Measurements from ENCODE around the gene FCHSD2. TPM values are rescaled to one million over a fixed set of nuclear protein-coding genes. Genes with fewer than 3 reads are reported as not detected.

Gene FCHSD2
- total and polyA plus RNA-seq, 2 experiments from 2014 or later: 9.1 to 19.8 TPM

DNA sequence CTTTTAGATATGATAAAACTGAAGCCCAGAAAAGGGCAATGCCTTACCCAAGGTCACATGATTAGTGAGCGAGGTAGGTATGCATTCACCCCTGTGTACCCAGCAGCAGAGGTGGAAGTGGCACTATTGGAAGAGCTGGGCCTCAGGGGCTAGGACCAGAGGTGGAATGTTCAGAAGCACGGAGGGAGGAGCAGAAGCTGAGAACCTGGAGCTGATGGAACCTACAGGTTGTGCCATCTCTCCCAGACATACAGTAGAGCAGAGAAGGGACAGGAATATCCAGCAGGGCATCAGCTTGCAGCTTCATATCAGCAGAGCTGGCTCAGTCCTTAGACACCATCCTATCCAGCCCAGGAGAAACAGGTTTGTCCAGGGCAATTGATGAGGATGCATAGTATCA lies 14.6 kb upstream of the FCHSD2 start:
- no peak overlapping the region for H2AFZ ChIP-seq
- in situ Hi-C loops (cut with MboI): loop anchor here (25.0 kb wide), 1 partner anchor 444 kb away; no protein-coding TSS in a partner anchor

GRCh38 chr11:73156114-73156513 lies 14.0 kb upstream of the FCHSD2 start:
- Histone ChIP-seq H3K79me2 (ENCODE audit: insufficient read depth) (no peaks in the 10 kb centered on the region), H4K20me1 (ENCODE audit: insufficient read depth) (no peaks in the 10 kb centered on the region), H2AFZ (no peak overlapping the region), H3K9me3 (ENCODE audit: low read depth) (no peaks in the 10 kb centered on the region), H3K36me3 (ENCODE audit: low read depth) (no peaks in the 10 kb centered on the region), H3K27ac (no peak overlapping the region), H3K9ac (no peak overlapping the region), H3K4me1 (ENCODE audit: insufficient read depth) (peaks cover 16% of the 10 kb centered on the region), H3K27me3 (replicated peaks; ENCODE audit: insufficient read depth) (no peaks in the 10 kb centered on the region), H3K9me2 (ENCODE audit: insufficient read depth) (no peaks in the 10 kb centered on the region), H3K4me3 (no peak overlapping the region), H3K4me2 (ENCODE audit: unreplicated experiment) (no peak overlapping the region), H3F3A (ENCODE audit: insufficient read depth) (no peaks in the 10 kb centered on the region)
- DNase-seq: no peak
- in situ Hi-C loops (cut with MboI): loop anchor here (25.0 kb wide), 1 partner anchor 444 kb away; no protein-coding TSS in a partner anchor
- TF ChIP-seq EZH2 (IDR thresholded peaks at IDR 0.05; ENCODE audit: insufficient read depth, poor library complexity, severe bottlenecking): no peak
- TF ChIP-seq EZH2phosphoT487 (IDR thresholded peaks at IDR 0.05; ENCODE audit: insufficient read depth, low read depth): no peak
- 40 to 54% methylated on average over 1 of the region's 1 CpG for WGBS, 2 experiments (ENCODE audit: low coverage in 1 of 2, low lambda C conversion rate in 2 of 2, missing lambda C conversion rate in 2 of 2)

More for the DNA sequence above, 14.6 kb upstream of the FCHSD2 start:
- Histone ChIP-seq H3K4me1 (ENCODE audit: insufficient read depth) (peaks cover 16% of the 10 kb centered on the region), H3K36me3 (ENCODE audit: low read depth) (no peaks in the 10 kb centered on the region), H3K27me3 (replicated peaks; ENCODE audit: insufficient read depth) (no peaks in the 10 kb centered on the region), H3K79me2 (ENCODE audit: insufficient read depth) (no peaks in the 10 kb centered on the region), H3K4me3 (no peak overlapping the region), H4K20me1 (ENCODE audit: insufficient read depth) (no peaks in the 10 kb centered on the region), H3K9ac (no peak overlapping the region), H3K9me2 (ENCODE audit: insufficient read depth) (no peaks in the 10 kb centered on the region), H3F3A (ENCODE audit: insufficient read depth) (no peaks in the 10 kb centered on the region), H3K27ac (no peak overlapping the region), H3K9me3 (ENCODE audit: low read depth) (no peaks in the 10 kb centered on the region), H3K4me2 (ENCODE audit: unreplicated experiment) (no peak overlapping the region)
- TF ChIP-seq EZH2phosphoT487 (IDR thresholded peaks at IDR 0.05; ENCODE audit: insufficient read depth, low read depth) (no peak), EZH2 (IDR thresholded peaks at IDR 0.05; ENCODE audit: insufficient read depth, poor library complexity, severe bottlenecking) (no peak)
- no peak for DNase-seq
- WGBS, 2 experiments (ENCODE audit: low coverage in 1 of 2, low lambda C conversion rate in 2 of 2, missing lambda C conversion rate in 2 of 2): 90 to 92% methylated on average over 2 of the region's 2 CpGs

- Histone ChIP-seq H3K4me3 (no peak overlapping the region), H3K9ac (no peak overlapping the region), H3F3A (ENCODE audit: insufficient read depth) (no peaks in the 10 kb centered on the region), H4K20me1 (ENCODE audit: insufficient read depth) (no peaks in the 10 kb centered on the region), H3K9me3 (ENCODE audit: low read depth) (no peaks in the 10 kb centered on the region), H2AFZ (no peak overlapping the region), H3K4me1 (ENCODE audit: insufficient read depth) (peaks cover 16% of the 10 kb centered on the region), H3K27ac (no peak overlapping the region), H3K9me2 (ENCODE audit: insufficient read depth) (no peaks in the 10 kb centered on the region), H3K36me3 (ENCODE audit: low read depth) (no peaks in the 10 kb centered on the region), H3K79me2 (ENCODE audit: insufficient read depth) (no peaks in the 10 kb centered on the region), H3K4me2 (ENCODE audit: unreplicated experiment) (no peak overlapping the region), H3K27me3 (replicated peaks; ENCODE audit: insufficient read depth) (no peaks in the 10 kb centered on the region)
- in situ Hi-C loops (cut with MboI): loop anchor here (25.0 kb wide), 1 partner anchor 443 kb away; no protein-coding TSS in a partner anchor
- no peak for DNase-seq
- 92 to 98% methylated on average over 4 of the region's 4 CpGs for WGBS, 2 experiments (ENCODE audit: low coverage in 1 of 2, low lambda C conversion rate in 2 of 2, missing lambda C conversion rate in 2 of 2)
- TF ChIP-seq EZH2phosphoT487 (IDR thresholded peaks at IDR 0.05; ENCODE audit: insufficient read depth, low read depth) (no peak), EZH2 (IDR thresholded peaks at IDR 0.05; ENCODE audit: insufficient read depth, poor library complexity, severe bottlenecking) (no peak)
Measured at GRCh38 chr11:73155102-73155501, 13.0 kb upstream of the FCHSD2 start.

DNA sequence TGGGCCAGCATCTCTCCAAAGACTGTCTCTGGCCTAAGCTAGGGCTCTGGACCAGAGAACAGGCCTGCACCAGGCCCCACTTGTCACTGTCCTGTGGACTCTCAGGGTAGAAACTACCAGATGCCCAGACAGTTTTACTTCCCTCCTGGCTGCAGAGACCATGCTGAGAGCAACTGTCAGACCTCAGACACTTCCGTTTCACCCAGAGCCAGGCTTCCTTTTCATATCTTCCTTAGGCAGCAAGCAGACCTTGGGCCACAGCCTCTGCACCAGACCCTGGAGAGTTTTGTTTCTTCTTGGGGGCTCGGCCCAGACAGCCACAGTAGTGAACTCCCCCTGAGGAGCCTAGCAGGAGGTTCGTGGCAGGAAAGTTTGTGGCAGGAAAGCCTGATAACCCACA lies 12.1 kb upstream of the FCHSD2 start:
- H3K4me3 ChIP-seq: no peak overlapping the region
- H3K9ac ChIP-seq: no peak overlapping the region
- 72 to 78% methylated on average over 3 of the region's 3 CpGs for WGBS, 2 experiments (ENCODE audit: low coverage in 1 of 2, low lambda C conversion rate in 2 of 2, missing lambda C conversion rate in 2 of 2)
- H3K4me1 ChIP-seq (ENCODE audit: insufficient read depth): peaks cover 16% of the 10 kb centered on the region
- H3K79me2 ChIP-seq (ENCODE audit: insufficient read depth): no peaks in the 10 kb centered on the region
- H3F3A ChIP-seq (ENCODE audit: insufficient read depth): no peaks in the 10 kb centered on the region
- no peaks in the 10 kb centered on the region for H3K27me3 ChIP-seq (replicated peaks; ENCODE audit: insufficient read depth)
- H3K27ac ChIP-seq: no peak overlapping the region
- H3K36me3 ChIP-seq (ENCODE audit: low read depth): no peaks in the 10 kb centered on the region
- TF ChIP-seq EZH2 (IDR thresholded peaks at IDR 0.05; ENCODE audit: insufficient read depth, poor library complexity, severe bottlenecking): no peak
- no peak for TF ChIP-seq EZH2phosphoT487 (IDR thresholded peaks at IDR 0.05; ENCODE audit: insufficient read depth, low read depth)
- no peaks in the 10 kb centered on the region for H3K9me2 ChIP-seq (ENCODE audit: insufficient read depth)
- H3K9me3 ChIP-seq (ENCODE audit: low read depth): no peaks in the 10 kb centered on the region
- H3K4me2 ChIP-seq (ENCODE audit: unreplicated experiment): no peak overlapping the region
- H2AFZ ChIP-seq: no peak overlapping the region
- in situ Hi-C loops (cut with MboI): loop anchor here (25.0 kb wide), 1 partner anchor 442 kb away; no protein-coding TSS in a partner anchor
- no peak for DNase-seq
- no peaks in the 10 kb centered on the region for H4K20me1 ChIP-seq (ENCODE audit: insufficient read depth)

Measured in GM23248 (cell line).